HEK293 (cell line): Measurements from ENCODE around the gene RNF181.

Experiments
- CTCF ChIA-PET: fragments of 350-600 bp; formaldehyde crosslinking; extraction: SDS; loops from one replicate; lab custom pipeline; 2021; ENCODE audit warnings: antibody characterized with exemption; lab: Yijun Ruan, JAX
- POLR2A ChIA-PET: fragments of 300-600 bp; formaldehyde crosslinking; extraction: SDS; loops from one replicate; lab custom pipeline; 2020; ENCODE audit warnings: antibody characterized with exemption, inconsistent platforms; lab: Yijun Ruan, JAX
- H3K27ac ChIP-seq: fragments of 200-500 bp; sonication (Bioruptor generic); 2 replicates; pipeline ENCODE4 v1.5.1; 2014; ENCODE audit warnings: low read depth, low read length, control low read depth, inconsistent platforms; ENCODE audit errors: extremely low read depth
- H3K36me3 ChIP-seq, 2 experiments: fragments of 200-500 bp in 1 of 2; sonication (Bioruptor generic) in 1 of 2; 1 replicate in 1 of 2; 2 replicates in 1 of 2; pipeline ENCODE4 v1.5.1; 2014 to 2017; ENCODE audit warnings: inconsistent platforms in 2 of 2, low read length in 2 of 2; ENCODE audit not compliant: control insufficient read depth in 2 of 2, insufficient read depth in 1 of 2
- H3K4me1 ChIP-seq: fragments of 200-500 bp; sonication (Bioruptor generic); 2 replicates; pipeline ENCODE4 v1.5.1; 2014; ENCODE audit warnings: mild to moderate bottlenecking, low read length, inconsistent platforms; ENCODE audit not compliant: control insufficient read depth, insufficient read depth
- H3K4me3 ChIP-seq: 2 replicates; pipeline ENCODE4 v1.5.1; 2011; ENCODE audit warnings: low read depth, mild to moderate bottlenecking, control low read depth, low read length, moderate library complexity
- H3K9me3 ChIP-seq: fragments of 200-500 bp; sonication (Bioruptor generic); 2 replicates; pipeline ENCODE4 v1.5.1; 2014; ENCODE audit warnings: low read depth, low read length, inconsistent platforms; ENCODE audit not compliant: control insufficient read depth, insufficient read depth
- EGR2 ChIP-seq: fragments of 450-650 bp; formaldehyde crosslinking; IDR thresholded peaks from 2 replicates; pipeline ENCODE4 v1.5.1; 2016; ENCODE audit warnings: low read depth, missing biosample characterization, missing genetic modification characterization
- FEZF1 ChIP-seq: fragments of 450-650 bp; formaldehyde crosslinking; IDR thresholded peaks from 2 replicates; pipeline ENCODE4 v1.5.1; 2016; ENCODE audit warnings: missing biosample characterization, missing genetic modification characterization
- GLIS1 ChIP-seq: fragments of 450-650 bp; formaldehyde crosslinking; IDR thresholded peaks from 2 replicates; pipeline ENCODE4 v1.5.1; 2016; ENCODE audit warnings: missing biosample characterization, missing genetic modification characterization
- KLF10 ChIP-seq: fragments of 450-650 bp; IDR thresholded peaks from 2 replicates; pipeline ENCODE4 v1.5.1; 2018; ENCODE audit warnings: missing biosample characterization, mild to moderate bottlenecking, missing genetic modification characterization
- KLF16 ChIP-seq: fragments of 450-650 bp; formaldehyde crosslinking; IDR thresholded peaks from 2 replicates; pipeline ENCODE4 v1.5.1; 2017; ENCODE audit warnings: missing biosample characterization, missing genetic modification characterization
- KLF7 ChIP-seq: fragments of 450-650 bp; formaldehyde crosslinking; IDR thresholded peaks from 2 replicates; pipeline ENCODE4 v1.5.1; 2016; ENCODE audit warnings: missing biosample characterization, missing genetic modification characterization, borderline replicate concordance
- KLF9 ChIP-seq: fragments of 450-650 bp; formaldehyde crosslinking; IDR thresholded peaks from 2 replicates; pipeline ENCODE4 v1.5.1; 2016; ENCODE audit warnings: missing biosample characterization, missing genetic modification characterization, low read depth
- MEIS1 ChIP-seq: sonication (generic); formaldehyde crosslinking; IDR thresholded peaks from 2 replicates; pipeline ENCODE4 v1.8.1; 2022; ENCODE audit warnings: missing genetic modification reagents, mild to moderate bottlenecking, borderline replicate concordance
- MYNN ChIP-seq: fragments of 450-650 bp; formaldehyde crosslinking; IDR thresholded peaks from 2 replicates; pipeline ENCODE4 v1.5.1; 2016; ENCODE audit warnings: missing biosample characterization, missing genetic modification characterization, borderline replicate concordance
- REPIN1 ChIP-seq: fragments of 450-650 bp; formaldehyde crosslinking; IDR thresholded peaks from 2 replicates; pipeline ENCODE4 v1.5.1; 2017; ENCODE audit warnings: missing biosample characterization, missing genetic modification characterization, low read depth
- ZFP37 ChIP-seq: fragments of 450-650 bp; formaldehyde crosslinking; IDR thresholded peaks from 2 replicates; pipeline ENCODE4 v1.5.1; 2016; ENCODE audit warnings: missing biosample characterization, missing genetic modification characterization
- ZFP69B ChIP-seq: fragments of 450-650 bp; formaldehyde crosslinking; IDR thresholded peaks from 2 replicates; pipeline ENCODE4 v1.5.1; 2016; ENCODE audit warnings: missing biosample characterization, missing genetic modification characterization
- ZNF211 ChIP-seq: fragments of 450-650 bp; formaldehyde crosslinking; IDR thresholded peaks from 2 replicates; pipeline ENCODE4 v1.5.1; 2016; ENCODE audit warnings: low read depth, missing biosample characterization, missing genetic modification characterization
- ZNF335 ChIP-seq: fragments of 450-650 bp; formaldehyde crosslinking; conservative IDR thresholded peaks from 2 replicates; pipeline ENCODE4 v1.5.1; 2016; ENCODE audit warnings: missing biosample characterization, missing genetic modification characterization
- ZNF404 ChIP-seq: fragments of 450-650 bp; formaldehyde crosslinking; IDR thresholded peaks from 2 replicates; pipeline ENCODE4 v1.5.1; 2017; ENCODE audit warnings: missing biosample characterization, missing genetic modification characterization
- ZNF433 ChIP-seq: fragments of 450-650 bp; formaldehyde crosslinking; IDR thresholded peaks from 2 replicates; pipeline ENCODE4 v1.5.1; 2016; ENCODE audit warnings: missing biosample characterization, missing genetic modification characterization, low read depth
- ZNF510 ChIP-seq: fragments of 450-650 bp; formaldehyde crosslinking; IDR thresholded peaks from 2 replicates; pipeline ENCODE4 v1.5.1; 2018; ENCODE audit warnings: mild to moderate bottlenecking, missing genetic modification characterization, missing biosample characterization; ENCODE audit not compliant: insufficient replicate concordance
- ZNF544 ChIP-seq: fragments of 450-650 bp; formaldehyde crosslinking; IDR thresholded peaks from 2 replicates; pipeline ENCODE4 v1.5.0; 2017; ENCODE audit warnings: missing biosample characterization, missing genetic modification characterization
- ZNF558 ChIP-seq: fragments of 450-650 bp; formaldehyde crosslinking; IDR thresholded peaks from 2 replicates; pipeline ENCODE4 v1.5.1; 2016; ENCODE audit warnings: missing biosample characterization, missing genetic modification characterization
- ZNF585B ChIP-seq: fragments of 450-650 bp; formaldehyde crosslinking; IDR thresholded peaks from 2 replicates; pipeline ENCODE4 v1.5.1; 2016; ENCODE audit warnings: missing biosample characterization, missing genetic modification characterization
- ZNF629 ChIP-seq: fragments of 450-650 bp; formaldehyde crosslinking; IDR thresholded peaks from 2 replicates; pipeline ENCODE4 v1.5.1; 2017; ENCODE audit warnings: missing biosample characterization, missing genetic modification characterization
- ZNF776 ChIP-seq: fragments of 450-650 bp; formaldehyde crosslinking; IDR thresholded peaks from 2 replicates; pipeline ENCODE4 v1.5.0; 2017; ENCODE audit warnings: missing biosample characterization, missing genetic modification characterization, borderline replicate concordance
- TF ChIP-seq, protein P1 (sequence below): fragments of 450-650 bp; formaldehyde crosslinking; IDR thresholded peaks from 2 replicates; pipeline ENCODE4 v1.5.1; 2016; ENCODE audit warnings: missing biosample characterization, missing genetic modification characterization
- TF ChIP-seq, protein P2 (sequence below): fragments of 450-650 bp; formaldehyde crosslinking; conservative IDR thresholded peaks from 2 replicates; pipeline ENCODE4 v1.5.1; 2016; ENCODE audit warnings: low read depth, missing biosample characterization, missing genetic modification characterization
- TF ChIP-seq, protein P3 (sequence below): fragments of 450-650 bp; IDR thresholded peaks from 2 replicates; pipeline ENCODE4 v1.5.1; 2018; ENCODE audit warnings: missing biosample characterization, mild to moderate bottlenecking, missing genetic modification characterization
- TF ChIP-seq, protein P4 (sequence below): fragments of 450-650 bp; formaldehyde crosslinking; IDR thresholded peaks from 2 replicates; pipeline ENCODE4 v1.5.1; 2016; ENCODE audit warnings: missing biosample characterization, missing genetic modification characterization

The RNF181 gene

DNA sequence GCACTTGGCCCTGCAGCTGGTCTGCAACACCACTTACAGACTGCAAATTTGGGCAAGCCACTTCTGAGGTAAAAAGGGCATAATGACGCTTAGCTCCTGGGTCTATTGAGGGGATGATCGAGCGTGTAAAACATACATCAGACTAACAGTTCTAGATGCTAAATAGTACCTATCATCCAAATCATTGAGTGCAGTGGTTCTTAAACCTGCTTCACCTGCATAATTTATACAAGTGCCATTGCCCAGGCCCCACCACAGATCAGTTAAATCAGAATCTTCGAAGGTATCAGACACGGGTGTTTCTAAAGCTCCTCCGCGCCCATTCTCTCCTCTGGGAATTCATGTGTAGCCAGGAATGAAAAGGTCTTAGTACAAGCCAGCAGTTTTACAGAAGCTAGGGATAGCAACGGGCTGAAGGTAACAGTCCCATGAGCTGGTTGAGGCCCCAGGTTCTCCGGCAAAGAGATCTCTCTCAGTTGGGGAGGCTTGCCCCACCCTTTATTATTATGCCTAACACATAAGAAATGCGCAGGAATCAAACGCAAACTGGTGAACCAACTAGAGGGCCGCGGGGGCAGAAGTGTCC lies 737 bp upstream of the RNF181 start:
- H3K9me3 ChIP-seq: no peaks in the 10 kb centered on the region
- H3K4me1 ChIP-seq: 0 out of 2 replicates have a peak, but pooled peaks cover 3% of the 10 kb centered on the region
- POLR2A ChIA-PET: interaction anchor here (0.6 to 4.1 kb wide), 23 partner anchors 7 to 240 kb away, joined by 3 to 43 read pairs (median 5); partner anchors contain the start of genes C2orf68, ELMOD3, GGCX and MAT2A
- TF ChIP-seq ZFP37 (tag by site-specific recombination): 0 out of 2 replicates have a peak, but pooled peaks have one; percentile 32
- TF ChIP-seq, protein P1, sequence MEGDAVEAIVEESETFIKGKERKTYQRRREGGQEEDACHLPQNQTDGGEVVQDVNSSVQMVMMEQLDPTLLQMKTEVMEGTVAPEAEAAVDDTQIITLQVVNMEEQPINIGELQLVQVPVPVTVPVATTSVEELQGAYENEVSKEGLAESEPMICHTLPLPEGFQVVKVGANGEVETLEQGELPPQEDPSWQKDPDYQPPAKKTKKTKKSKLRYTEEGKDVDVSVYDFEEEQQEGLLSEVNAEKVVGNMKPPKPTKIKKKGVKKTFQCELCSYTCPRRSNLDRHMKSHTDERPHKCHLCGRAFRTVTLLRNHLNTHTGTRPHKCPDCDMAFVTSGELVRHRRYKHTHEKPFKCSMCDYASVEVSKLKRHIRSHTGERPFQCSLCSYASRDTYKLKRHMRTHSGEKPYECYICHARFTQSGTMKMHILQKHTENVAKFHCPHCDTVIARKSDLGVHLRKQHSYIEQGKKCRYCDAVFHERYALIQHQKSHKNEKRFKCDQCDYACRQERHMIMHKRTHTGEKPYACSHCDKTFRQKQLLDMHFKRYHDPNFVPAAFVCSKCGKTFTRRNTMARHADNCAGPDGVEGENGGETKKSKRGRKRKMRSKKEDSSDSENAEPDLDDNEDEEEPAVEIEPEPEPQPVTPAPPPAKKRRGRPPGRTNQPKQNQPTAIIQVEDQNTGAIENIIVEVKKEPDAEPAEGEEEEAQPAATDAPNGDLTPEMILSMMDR (tag by site-specific recombination): no peak
- peaks cover 7 to 31% of the 10 kb centered on the region in 2 experiments; a peak in 2 of 3 replicates for H3K36me3 ChIP-seq
- peak overlapping the region; percentile 77 for H3K27ac ChIP-seq
- H3K4me3 ChIP-seq: peak overlapping the region; percentile 79
- CTCF ChIA-PET: interaction anchor here (0.6 to 1.9 kb wide), 5 partner anchors 10 to 175 kb away, joined by 3 to 5 read pairs (median 3); partner anchors contain the start of gene VAMP8

DNA sequence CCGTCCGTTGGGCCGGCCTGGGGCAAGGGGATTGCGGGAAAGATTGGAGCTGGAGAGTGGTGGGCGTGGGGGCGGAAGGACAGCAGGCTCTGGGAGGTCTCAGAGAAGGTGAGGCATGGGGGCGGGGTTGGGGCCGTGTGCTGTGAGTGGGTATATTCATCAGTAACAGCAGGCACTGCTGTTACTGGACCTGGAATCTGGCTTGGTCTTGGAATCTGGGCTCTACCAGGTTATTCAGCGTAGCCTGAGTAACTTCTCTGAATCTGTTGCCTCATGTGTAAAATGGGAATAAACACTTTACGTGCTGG lies 435 bp downstream of the RNF181 start:
- no peaks in the 10 kb centered on the region for H3K9me3 ChIP-seq
- peak overlapping the region; percentile 74 for H3K4me3 ChIP-seq
- CTCF ChIA-PET: interaction anchor here (0.6 to 1.2 kb wide), 3 partner anchors 10 to 20 kb away, joined by 3 read pairs; partner anchors contain the start of genes USP39 and VAMP8
- H3K36me3 ChIP-seq: peaks cover 7 to 35% of the 10 kb centered on the region in 2 experiments; a peak in 2 of 3 replicates
- peak overlapping the region; percentile 32; the same call in 1 of the 2 replicates for H3K27ac ChIP-seq
- H3K4me1 ChIP-seq: 0 out of 2 replicates have a peak, but pooled peaks cover 3% of the 10 kb centered on the region
- POLR2A ChIA-PET: interaction anchor here (1.0 to 4.1 kb wide), 17 partner anchors 8 to 242 kb away, joined by 3 to 43 read pairs (median 7); partner anchors contain the start of genes C2orf68, ELMOD3, GGCX and MAT2A
- no peak for TF ChIP-seq ZNF629
- TF ChIP-seq ZNF335 (tag by site-specific recombination): no peak
- TF ChIP-seq MEIS1: no peak
- no peak for TF ChIP-seq ZNF211
- no peak for TF ChIP-seq ZNF544
- TF ChIP-seq, protein P2, sequence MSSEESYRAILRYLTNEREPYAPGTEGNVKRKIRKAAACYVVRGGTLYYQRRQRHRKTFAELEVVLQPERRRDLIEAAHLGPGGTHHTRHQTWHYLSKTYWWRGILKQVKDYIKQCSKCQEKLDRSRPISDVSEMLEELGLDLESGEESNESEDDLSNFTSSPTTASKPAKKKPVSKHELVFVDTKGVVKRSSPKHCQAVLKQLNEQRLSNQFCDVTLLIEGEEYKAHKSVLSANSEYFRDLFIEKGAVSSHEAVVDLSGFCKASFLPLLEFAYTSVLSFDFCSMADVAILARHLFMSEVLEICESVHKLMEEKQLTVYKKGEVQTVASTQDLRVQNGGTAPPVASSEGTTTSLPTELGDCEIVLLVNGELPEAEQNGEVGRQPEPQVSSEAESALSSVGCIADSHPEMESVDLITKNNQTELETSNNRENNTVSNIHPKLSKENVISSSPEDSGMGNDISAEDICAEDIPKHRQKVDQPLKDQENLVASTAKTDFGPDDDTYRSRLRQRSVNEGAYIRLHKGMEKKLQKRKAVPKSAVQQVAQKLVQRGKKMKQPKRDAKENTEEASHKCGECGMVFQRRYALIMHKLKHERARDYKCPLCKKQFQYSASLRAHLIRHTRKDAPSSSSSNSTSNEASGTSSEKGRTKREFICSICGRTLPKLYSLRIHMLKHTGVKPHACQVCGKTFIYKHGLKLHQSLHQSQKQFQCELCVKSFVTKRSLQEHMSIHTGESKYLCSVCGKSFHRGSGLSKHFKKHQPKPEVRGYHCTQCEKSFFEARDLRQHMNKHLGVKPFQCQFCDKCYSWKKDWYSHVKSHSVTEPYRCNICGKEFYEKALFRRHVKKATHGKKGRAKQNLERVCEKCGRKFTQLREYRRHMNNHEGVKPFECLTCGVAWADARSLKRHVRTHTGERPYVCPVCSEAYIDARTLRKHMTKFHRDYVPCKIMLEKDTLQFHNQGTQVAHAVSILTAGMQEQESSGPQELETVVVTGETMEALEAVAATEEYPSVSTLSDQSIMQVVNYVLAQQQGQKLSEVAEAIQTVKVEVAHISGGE: no peak
- TF ChIP-seq KLF9 (tag by site-specific recombination): peak; percentile 7; the same call in 1 of the 2 replicates
- peak; percentile 36; the same call in 1 of the 2 replicates for TF ChIP-seq GLIS1 (tag by site-specific recombination)
- TF ChIP-seq FEZF1 (tag by site-specific recombination): no peak
- no peak for TF ChIP-seq KLF10
- peak; percentile 22; the same call in 1 of the 2 replicates for TF ChIP-seq KLF16 (tag by site-specific recombination)
- TF ChIP-seq ZFP69B (tag by site-specific recombination): no peak
- no peak for TF ChIP-seq REPIN1 (tag by site-specific recombination)
- no peak for TF ChIP-seq MYNN (tag by site-specific recombination)
- TF ChIP-seq, protein P3, sequence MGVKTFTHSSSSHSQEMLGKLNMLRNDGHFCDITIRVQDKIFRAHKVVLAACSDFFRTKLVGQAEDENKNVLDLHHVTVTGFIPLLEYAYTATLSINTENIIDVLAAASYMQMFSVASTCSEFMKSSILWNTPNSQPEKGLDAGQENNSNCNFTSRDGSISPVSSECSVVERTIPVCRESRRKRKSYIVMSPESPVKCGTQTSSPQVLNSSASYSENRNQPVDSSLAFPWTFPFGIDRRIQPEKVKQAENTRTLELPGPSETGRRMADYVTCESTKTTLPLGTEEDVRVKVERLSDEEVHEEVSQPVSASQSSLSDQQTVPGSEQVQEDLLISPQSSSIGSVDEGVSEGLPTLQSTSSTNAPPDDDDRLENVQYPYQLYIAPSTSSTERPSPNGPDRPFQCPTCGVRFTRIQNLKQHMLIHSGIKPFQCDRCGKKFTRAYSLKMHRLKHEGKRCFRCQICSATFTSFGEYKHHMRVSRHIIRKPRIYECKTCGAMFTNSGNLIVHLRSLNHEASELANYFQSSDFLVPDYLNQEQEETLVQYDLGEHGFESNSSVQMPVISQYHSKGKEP (tag by site-specific recombination): no peak
- no peak for TF ChIP-seq ZNF510 (tag by site-specific recombination)
- TF ChIP-seq ZNF433 (tag by site-specific recombination): no peak
- TF ChIP-seq KLF7: no peak
- no peak for TF ChIP-seq ZNF776 (tag by site-specific recombination)
- TF ChIP-seq ZNF558 (tag by site-specific recombination): no peak
- no peak for TF ChIP-seq ZNF585B (tag by site-specific recombination)
- TF ChIP-seq EGR2: peak; percentile 78
- TF ChIP-seq, protein P4, sequence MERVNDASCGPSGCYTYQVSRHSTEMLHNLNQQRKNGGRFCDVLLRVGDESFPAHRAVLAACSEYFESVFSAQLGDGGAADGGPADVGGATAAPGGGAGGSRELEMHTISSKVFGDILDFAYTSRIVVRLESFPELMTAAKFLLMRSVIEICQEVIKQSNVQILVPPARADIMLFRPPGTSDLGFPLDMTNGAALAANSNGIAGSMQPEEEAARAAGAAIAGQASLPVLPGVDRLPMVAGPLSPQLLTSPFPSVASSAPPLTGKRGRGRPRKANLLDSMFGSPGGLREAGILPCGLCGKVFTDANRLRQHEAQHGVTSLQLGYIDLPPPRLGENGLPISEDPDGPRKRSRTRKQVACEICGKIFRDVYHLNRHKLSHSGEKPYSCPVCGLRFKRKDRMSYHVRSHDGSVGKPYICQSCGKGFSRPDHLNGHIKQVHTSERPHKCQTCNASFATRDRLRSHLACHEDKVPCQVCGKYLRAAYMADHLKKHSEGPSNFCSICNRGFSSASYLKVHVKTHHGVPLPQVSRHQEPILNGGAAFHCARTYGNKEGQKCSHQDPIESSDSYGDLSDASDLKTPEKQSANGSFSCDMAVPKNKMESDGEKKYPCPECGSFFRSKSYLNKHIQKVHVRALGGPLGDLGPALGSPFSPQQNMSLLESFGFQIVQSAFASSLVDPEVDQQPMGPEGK (tag by site-specific recombination): 0 out of 2 replicates have a peak, but pooled peaks have one; percentile 51
- no peak for TF ChIP-seq ZNF404 (tag by site-specific recombination)
